Dermis microvascular lymphatic vessel endothelial cell (primary cell): ENCODE results near the gene ZDHHC11. TPM values are rescaled to one million over a fixed set of nuclear protein-coding genes. Genes with fewer than 3 reads are reported as not detected.
"Not testable (repeated sequence)": the region's sequence is repeated elsewhere in the genome, so short reads cannot be mapped to it uniquely, and the experiment has no call there.

Source experiments
- DNase-seq, 2 donors: peaks; one replicate each; pipeline versions ENCODE4 v3.0.0 to v3.0.0-alpha.2; 2010; ENCODE audit warnings: low read depth in 2 of 2
- total RNA-seq: library from RNA; depleted of rRNA; stranded (reverse); fragments of >200 nt; gene quantifications from 2 replicates; pipeline ENCODE4 v1.2.1, GENCODE V29; 2014

ZDHHC11 gene
- total RNA-seq, 1 donor from 2014 or later = 0.26 TPM

GRCh38 chr5:844426-844825 is 6.4 kb downstream of the ZDHHC11 start:
- DNase-seq = not testable (repeated sequence)

GRCh38 chr5:843926-844325 is 6.9 kb downstream of the ZDHHC11 start:
- DNase-seq = not testable (repeated sequence)

GRCh38 chr5:843371-843770 is 7.4 kb downstream of the ZDHHC11 start:
- not testable (repeated sequence) for DNase-seq

- not testable (repeated sequence) for DNase-seq
Observed at GRCh38 chr5:842402-843221, 8.2 kb downstream of the ZDHHC11 start.

- DNase-seq = not testable (repeated sequence)
Observed at GRCh38 chr5:841531-842401, 9.0 kb downstream of the ZDHHC11 start.

- not testable (repeated sequence) for DNase-seq
Observed at GRCh38 chr5:840974-841435, 9.8 kb downstream of the ZDHHC11 start.

- DNase-seq = not testable (repeated sequence)
Observed at GRCh38 chr5:840118-840973, 10.4 kb downstream of the ZDHHC11 start.

GRCh38 chr5:838431-838851 is 12.3 kb downstream of the ZDHHC11 start:
- not testable (repeated sequence) for DNase-seq

- not testable (repeated sequence) for DNase-seq
Observed at GRCh38 chr5:837621-838121, 13.1 kb downstream of the ZDHHC11 start.

- not testable (repeated sequence) for DNase-seq
Observed at GRCh38 chr5:835933-836612, 14.7 kb downstream of the ZDHHC11 start.

- not testable (repeated sequence) for DNase-seq
Observed at GRCh38 chr5:834013-834412, 16.8 kb downstream of the ZDHHC11 start.

GRCh38 chr5:828194-828593 is 22.6 kb downstream of the ZDHHC11 start:
- not testable (repeated sequence) for DNase-seq

- not testable (repeated sequence) for DNase-seq
Observed at GRCh38 chr5:825544-825943, 25.2 kb downstream of the ZDHHC11 start.

GRCh38 chr5:821504-821903 is 29.3 kb downstream of the ZDHHC11 start:
- no peak for DNase-seq

GRCh38 chr5:820245-820644 is 30.5 kb downstream of the ZDHHC11 start:
- no peak for DNase-seq

GRCh38 chr5:819078-819477 is 31.7 kb downstream of the ZDHHC11 start:
- DNase-seq = no peak

- no peak for DNase-seq
Observed at GRCh38 chr5:816176-816575, 34.6 kb downstream of the ZDHHC11 start.

GRCh38 chr5:815449-815848 is 35.3 kb downstream of the ZDHHC11 start:
- no peak for DNase-seq

GRCh38 chr5:813575-813974 is 37.2 kb downstream of the ZDHHC11 start:
- not testable (repeated sequence) for DNase-seq

GRCh38 chr5:811384-811783 is 39.4 kb downstream of the ZDHHC11 start:
- DNase-seq = not testable (repeated sequence)
